Measurements from ENCODE around the gene ST7. TPM values are rescaled to one million over a fixed set of nuclear protein-coding genes. Genes with fewer than 3 reads are reported as not detected.
A peak's percentile ranks its signal among the peaks of the same experiment; 100 is the strongest.

ST7 gene
- total RNA-seq, 3 donors from 2014 or later (not counting 1 experiment from before 2014, with no cell fraction given) = 9.8 to 15.7 (median 12.9) TPM

- H3K36me3 ChIP-seq (ENCODE audit: control insufficient read depth, insufficient read depth, low read length) = no peaks in the 10 kb centered on the region
- H3K4me1 Mint-ChIP-seq = no peaks in the 10 kb centered on the region
- intact Hi-C loops (cut with micrococcal nuclease) = no loop called here
- TF ChIP-seq CTCF (IDR thresholded peaks at IDR 0.05) = no peak
- no peak overlapping the region for H3K4me3 Mint-ChIP-seq
- whole genome bisulfite sequencing (ENCODE audit: insufficient coverage) = 93% methylated on average over 1 of the region's 1 CpG
- no peaks in the 10 kb centered on the region for H3K27me3 Mint-ChIP-seq (ENCODE audit: low read depth in 2 of 2)
- no peaks in the 10 kb centered on the region for H3K9me3 Mint-ChIP-seq
- H3K27me3 ChIP-seq (ENCODE audit: control insufficient read depth, insufficient read depth, low read length) = no peaks in the 10 kb centered on the region
- no peak overlapping the region for H3K27ac Mint-ChIP-seq
- DNase-seq = no peak
- H3K36me3 Mint-ChIP-seq = no peaks in the 10 kb centered on the region
- ATAC-seq = no peak
- no peak overlapping the region for H3K27ac ChIP-seq (ENCODE audit: low read length)
- H3K4me1 ChIP-seq (ENCODE audit: control insufficient read depth, insufficient read depth, low read length) = no peaks in the 10 kb centered on the region
- no peak overlapping the region for H3K4me3 ChIP-seq (ENCODE audit: low read length)
- no peaks in the 10 kb centered on the region for H3K9me3 ChIP-seq (ENCODE audit: control insufficient read depth, insufficient read depth, low read length)
Observed at GRCh38 chr7:117155694-117156093, 202.4 kb downstream of the ST7 start.

- Mint-ChIP-seq H3K27ac (no peak overlapping the region), H3K27me3 (ENCODE audit: low read depth in 2 of 2) (no peaks in the 10 kb centered on the region), H3K4me3 (no peak overlapping the region), H3K9me3 (no peaks in the 10 kb centered on the region), H3K4me1 (no peaks in the 10 kb centered on the region), H3K36me3 (no peaks in the 10 kb centered on the region)
- no peak overlapping the region for H3K4me3 ChIP-seq (ENCODE audit: low read length)
- H3K27ac ChIP-seq (ENCODE audit: low read length) = no peak overlapping the region
- no peaks in the 10 kb centered on the region for H3K4me1 ChIP-seq (ENCODE audit: control insufficient read depth, insufficient read depth, low read length)
- H3K27me3 ChIP-seq (ENCODE audit: control insufficient read depth, insufficient read depth, low read length) = no peaks in the 10 kb centered on the region
- no peak for TF ChIP-seq CTCF (IDR thresholded peaks at IDR 0.05)
- ATAC-seq = peak in 1 of 3 donors; percentile 10
- intact Hi-C loops (cut with micrococcal nuclease) = no loop called here
- H3K9me3 ChIP-seq (ENCODE audit: control insufficient read depth, insufficient read depth, low read length) = no peaks in the 10 kb centered on the region
- 50% methylated on average over 4 of the region's 5 CpGs for WGBS (ENCODE audit: insufficient coverage)
- H3K36me3 ChIP-seq (ENCODE audit: control insufficient read depth, insufficient read depth, low read length) = no peaks in the 10 kb centered on the region
- DNase-seq = no peak
Observed at GRCh38 chr7:117157241-117158209, 204.2 kb downstream of the ST7 start.

GRCh38 chr7:117158941-117159697 lies 205.8 kb downstream of the ST7 start:
- no peaks in the 10 kb centered on the region for H3K36me3 Mint-ChIP-seq
- no peak overlapping the region for H3K27ac Mint-ChIP-seq
- no peaks in the 10 kb centered on the region for H3K9me3 Mint-ChIP-seq
- intact Hi-C loops (cut with micrococcal nuclease) = no loop called here
- H3K27ac ChIP-seq (ENCODE audit: low read length) = no peak overlapping the region
- H3K36me3 ChIP-seq (ENCODE audit: control insufficient read depth, insufficient read depth, low read length) = no peaks in the 10 kb centered on the region
- no peaks in the 10 kb centered on the region for H3K4me1 ChIP-seq (ENCODE audit: control insufficient read depth, insufficient read depth, low read length)
- no peaks in the 10 kb centered on the region for H3K4me1 Mint-ChIP-seq
- no peak for ATAC-seq
- H3K9me3 ChIP-seq (ENCODE audit: control insufficient read depth, insufficient read depth, low read length) = no peaks in the 10 kb centered on the region
- H3K27me3 ChIP-seq (ENCODE audit: control insufficient read depth, insufficient read depth, low read length) = no peaks in the 10 kb centered on the region
- TF ChIP-seq CTCF (IDR thresholded peaks at IDR 0.05) = no peak
- 97% methylated on average over 4 of the region's 4 CpGs for WGBS (ENCODE audit: insufficient coverage)
- no peak overlapping the region for H3K4me3 ChIP-seq (ENCODE audit: low read length)
- H3K27me3 Mint-ChIP-seq (ENCODE audit: low read depth in 2 of 2) = no peaks in the 10 kb centered on the region
- no peak overlapping the region for H3K4me3 Mint-ChIP-seq
- no peak for DNase-seq

Data from natural killer cell (primary cell).